Measurements from ENCODE around the gene ILRUN. TPM values are rescaled to one million over a fixed set of nuclear protein-coding genes. Genes with fewer than 3 reads are reported as not detected.
"Not testable (repeated sequence)": the region's sequence is repeated elsewhere in the genome, so short reads cannot be mapped to it uniquely, and the experiment has no call there.

Gene ILRUN
- total RNA-seq, 8 experiments from 2014 or later, result 14.1 to 73.8 (median 23.5) TPM

GRCh38 chr6:34689742-34690141, 6.8 kb downstream of the ILRUN start:
- in situ Hi-C loops (cut with MboI; ENCODE audit: low pct_unique_long_range_greater_than_20kb in 2 of 9, low sequenced_read_pairs in 9 of 9, unreplicated experiment in 9 of 9), result no loop called here
- Histone ChIP-seq H3K4me1 (replicated peaks in 1 of 2) (peaks cover 2 to 6% of the 10 kb centered on the region in 2 donors), H3K4me3 (no peak overlapping the region), H3K27ac (no peak overlapping the region)
- ATAC-seq (replicated peaks in 6 of 8), result peak in 1 of 8 experiments; percentile 23

GRCh38 chr6:34688956-34689355, 7.6 kb downstream of the ILRUN start:
- WGBS, 10 experiments, result 80 to 100% (median 100%) methylated on average over 1 to 5 of the region's 5 CpGs
- no peak for ATAC-seq (replicated peaks in 6 of 8)

GRCh38 chr6:34684919-34685318, 11.6 kb downstream of the ILRUN start:
- WGBS, 10 experiments, result 27 to 100% (median 84%) methylated on average over 1 to 2 of the region's 2 CpGs; no CpG with 5 or more reads in 2 of the 10 experiments
- Histone ChIP-seq H3K4me3 (no peak overlapping the region), H3K4me1 (replicated peaks in 1 of 2) (peaks cover 0 to 6% of the 10 kb centered on the region in 2 donors), H3K27ac (no peak overlapping the region)
- no peak for ATAC-seq (replicated peaks in 6 of 8)
- in situ Hi-C loops (cut with MboI; ENCODE audit: low pct_unique_long_range_greater_than_20kb in 2 of 9, low sequenced_read_pairs in 9 of 9, unreplicated experiment in 9 of 9), result no loop called here

More at GRCh38 chr6:34688956-34689355, 7.6 kb downstream of the ILRUN start:
- in situ Hi-C loops (cut with MboI; ENCODE audit: low pct_unique_long_range_greater_than_20kb in 2 of 9, low sequenced_read_pairs in 9 of 9, unreplicated experiment in 9 of 9), result no loop called here
- H3K4me1 ChIP-seq (replicated peaks in 1 of 2), result no peaks in the 10 kb centered on the region
- H3K27ac ChIP-seq, result no peak overlapping the region
- no peak overlapping the region for H3K4me3 ChIP-seq

- WGBS, 10 experiments, result 64 to 100% (median 87%) methylated on average over 1 to 2 of the region's 2 CpGs
- no peak for ATAC-seq (replicated peaks in 6 of 8)
- in situ Hi-C loops (cut with MboI; ENCODE audit: low pct_unique_long_range_greater_than_20kb in 2 of 9, low sequenced_read_pairs in 9 of 9, unreplicated experiment in 9 of 9), result no loop called here
- no peak overlapping the region for H3K4me3 ChIP-seq
- no peak overlapping the region for H3K27ac ChIP-seq
- H3K4me1 ChIP-seq (replicated peaks in 1 of 2), result peaks cover 0 to 6% of the 10 kb centered on the region in 2 donors
These were observed 12.2 kb downstream of the ILRUN start for GRCh38 chr6:34684364-34684763.

GRCh38 chr6:34680802-34681515, 15.6 kb downstream of the ILRUN start:
- ATAC-seq (replicated peaks in 6 of 8), result no peak
- peaks cover 0 to 6% of the 10 kb centered on the region in 2 donors for H3K4me1 ChIP-seq (replicated peaks in 1 of 2)
- H3K4me3 ChIP-seq, result no peak overlapping the region
- H3K27ac ChIP-seq, result no peak overlapping the region
- WGBS, 10 experiments, result 11 to 100% (median 82%) methylated on average over 1 to 3 of the region's 3 CpGs; no CpG with 5 or more reads in 2 of the 10 experiments
- in situ Hi-C loops (cut with MboI; ENCODE audit: low pct_unique_long_range_greater_than_20kb in 2 of 9, low sequenced_read_pairs in 9 of 9, unreplicated experiment in 9 of 9), result no loop called here

- H3K4me1 ChIP-seq (replicated peaks in 1 of 2); ATAC-seq (replicated peaks in 6 of 8); in situ Hi-C loops (cut with MboI; ENCODE audit: low pct_unique_long_range_greater_than_20kb in 2 of 9, low sequenced_read_pairs in 9 of 9, unreplicated experiment in 9 of 9); H3K27ac ChIP-seq; H3K4me3 ChIP-seq: not testable (repeated sequence)
- 81 to 100% (median 96%) methylated on average over 1 to 7 of the region's 7 CpGs for WGBS, 10 experiments
These were observed 16.3 kb downstream of the ILRUN start for GRCh38 chr6:34680313-34680712.

- in situ Hi-C loops (cut with MboI; ENCODE audit: low pct_unique_long_range_greater_than_20kb in 2 of 9, low sequenced_read_pairs in 9 of 9, unreplicated experiment in 9 of 9), result no loop called here
- no peak overlapping the region for H3K4me3 ChIP-seq
- peak in 3 of 8 experiments; percentile 28 to 40 (median 39) for ATAC-seq (replicated peaks in 6 of 8)
- peaks cover 0 to 6% of the 10 kb centered on the region in 2 donors for H3K4me1 ChIP-seq (replicated peaks in 1 of 2)
- no peak overlapping the region for H3K27ac ChIP-seq
- 80 to 100% (median 86%) methylated on average over 1 of the region's 1 CpG; no CpG with 5 or more reads in 5 of the 10 experiments for WGBS, 10 experiments
These were observed 16.9 kb downstream of the ILRUN start for GRCh38 chr6:34679552-34680253.

GRCh38 chr6:34676140-34676539, 20.4 kb downstream of the ILRUN start:
- no peak overlapping the region for H3K27ac ChIP-seq
- ATAC-seq (replicated peaks in 6 of 8), result no peak
- in situ Hi-C loops (cut with MboI; ENCODE audit: low pct_unique_long_range_greater_than_20kb in 2 of 9, low sequenced_read_pairs in 9 of 9, unreplicated experiment in 9 of 9), result no loop called here

GRCh38 chr6:34674930-34675329, 21.6 kb downstream of the ILRUN start:
- H3K4me3 ChIP-seq; ATAC-seq (replicated peaks in 6 of 8); in situ Hi-C loops (cut with MboI; ENCODE audit: low pct_unique_long_range_greater_than_20kb in 2 of 9, low sequenced_read_pairs in 9 of 9, unreplicated experiment in 9 of 9); H3K27ac ChIP-seq; H3K4me1 ChIP-seq (replicated peaks in 1 of 2): not testable (repeated sequence)
- WGBS, 10 experiments, result 63 to 100% (median 89%) methylated on average over 1 to 7 of the region's 9 CpGs; no CpG with 5 or more reads in 1 of the 10 experiments

More at GRCh38 chr6:34676140-34676539, 20.4 kb downstream of the ILRUN start:
- H3K4me1 ChIP-seq (replicated peaks in 1 of 2), result peaks cover 0 to 3% of the 10 kb centered on the region in 2 donors
- no peak overlapping the region for H3K4me3 ChIP-seq

- in situ Hi-C loops (cut with MboI; ENCODE audit: low pct_unique_long_range_greater_than_20kb in 2 of 9, low sequenced_read_pairs in 9 of 9, unreplicated experiment in 9 of 9), result no loop called here
- H3K27ac ChIP-seq, result no peak overlapping the region
- WGBS, 10 experiments, result 80 to 100% (median 90%) methylated on average over 1 to 5 of the region's 5 CpGs; no CpG with 5 or more reads in 5 of the 10 experiments
- no peak for ATAC-seq (replicated peaks in 6 of 8)
- H3K4me1 ChIP-seq (replicated peaks in 1 of 2), result no peaks in the 10 kb centered on the region
- H3K4me3 ChIP-seq, result no peak overlapping the region
These were observed 22.3 kb downstream of the ILRUN start for GRCh38 chr6:34674268-34674639.

GRCh38 chr6:34673064-34673463, 23.5 kb downstream of the ILRUN start:
- no peak overlapping the region for H3K4me3 ChIP-seq
- in situ Hi-C loops (cut with MboI; ENCODE audit: low pct_unique_long_range_greater_than_20kb in 2 of 9, low sequenced_read_pairs in 9 of 9, unreplicated experiment in 9 of 9), result no loop called here
- ATAC-seq (replicated peaks in 6 of 8), result no peak
- 0 to 50% (median 13%) methylated on average over 1 of the region's 1 CpG; no CpG with 5 or more reads in 3 of the 10 experiments for WGBS, 10 experiments
- no peak overlapping the region for H3K27ac ChIP-seq
- no peaks in the 10 kb centered on the region for H3K4me1 ChIP-seq (replicated peaks in 1 of 2)

- 80 to 100% (median 89%) methylated on average over 1 to 3 of the region's 3 CpGs for WGBS, 10 experiments
- Histone ChIP-seq H3K4me1 (replicated peaks in 1 of 2) (no peaks in the 10 kb centered on the region), H3K4me3 (no peak overlapping the region), H3K27ac (no peak overlapping the region)
- in situ Hi-C loops (cut with MboI; ENCODE audit: low pct_unique_long_range_greater_than_20kb in 2 of 9, low sequenced_read_pairs in 9 of 9, unreplicated experiment in 9 of 9), result no loop called here
- no peak for ATAC-seq (replicated peaks in 6 of 8)
These were observed 23.9 kb downstream of the ILRUN start for GRCh38 chr6:34672657-34673043.

- H3K4me1 ChIP-seq (replicated peaks in 1 of 2), result no peaks in the 10 kb centered on the region
- WGBS, 10 experiments, result 20 to 100% (median 83%) methylated on average over 1 to 6 of the region's 8 CpGs; no CpG with 5 or more reads in 4 of the 10 experiments
- no peak overlapping the region for H3K4me3 ChIP-seq
- ATAC-seq (replicated peaks in 6 of 8), result peak in 3 of 8 experiments; percentile 95 to 99 (median 99)
- in situ Hi-C loops (cut with MboI; ENCODE audit: low pct_unique_long_range_greater_than_20kb in 2 of 9, low sequenced_read_pairs in 9 of 9, unreplicated experiment in 9 of 9), result no loop called here
- no peak overlapping the region for H3K27ac ChIP-seq
These were observed 24.5 kb downstream of the ILRUN start for GRCh38 chr6:34671801-34672656.

Data from motor neuron (in vitro differentiated cells).